ENCODE data around the gene IFT88.

Gene IFT88, protein sequence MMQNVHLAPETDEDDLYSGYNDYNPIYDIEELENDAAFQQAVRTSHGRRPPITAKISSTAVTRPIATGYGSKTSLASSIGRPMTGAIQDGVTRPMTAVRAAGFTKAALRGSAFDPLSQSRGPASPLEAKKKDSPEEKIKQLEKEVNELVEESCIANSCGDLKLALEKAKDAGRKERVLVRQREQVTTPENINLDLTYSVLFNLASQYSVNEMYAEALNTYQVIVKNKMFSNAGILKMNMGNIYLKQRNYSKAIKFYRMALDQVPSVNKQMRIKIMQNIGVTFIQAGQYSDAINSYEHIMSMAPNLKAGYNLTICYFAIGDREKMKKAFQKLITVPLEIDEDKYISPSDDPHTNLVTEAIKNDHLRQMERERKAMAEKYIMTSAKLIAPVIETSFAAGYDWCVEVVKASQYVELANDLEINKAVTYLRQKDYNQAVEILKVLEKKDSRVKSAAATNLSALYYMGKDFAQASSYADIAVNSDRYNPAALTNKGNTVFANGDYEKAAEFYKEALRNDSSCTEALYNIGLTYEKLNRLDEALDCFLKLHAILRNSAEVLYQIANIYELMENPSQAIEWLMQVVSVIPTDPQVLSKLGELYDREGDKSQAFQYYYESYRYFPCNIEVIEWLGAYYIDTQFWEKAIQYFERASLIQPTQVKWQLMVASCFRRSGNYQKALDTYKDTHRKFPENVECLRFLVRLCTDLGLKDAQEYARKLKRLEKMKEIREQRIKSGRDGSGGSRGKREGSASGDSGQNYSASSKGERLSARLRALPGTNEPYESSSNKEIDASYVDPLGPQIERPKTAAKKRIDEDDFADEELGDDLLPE

DNA sequence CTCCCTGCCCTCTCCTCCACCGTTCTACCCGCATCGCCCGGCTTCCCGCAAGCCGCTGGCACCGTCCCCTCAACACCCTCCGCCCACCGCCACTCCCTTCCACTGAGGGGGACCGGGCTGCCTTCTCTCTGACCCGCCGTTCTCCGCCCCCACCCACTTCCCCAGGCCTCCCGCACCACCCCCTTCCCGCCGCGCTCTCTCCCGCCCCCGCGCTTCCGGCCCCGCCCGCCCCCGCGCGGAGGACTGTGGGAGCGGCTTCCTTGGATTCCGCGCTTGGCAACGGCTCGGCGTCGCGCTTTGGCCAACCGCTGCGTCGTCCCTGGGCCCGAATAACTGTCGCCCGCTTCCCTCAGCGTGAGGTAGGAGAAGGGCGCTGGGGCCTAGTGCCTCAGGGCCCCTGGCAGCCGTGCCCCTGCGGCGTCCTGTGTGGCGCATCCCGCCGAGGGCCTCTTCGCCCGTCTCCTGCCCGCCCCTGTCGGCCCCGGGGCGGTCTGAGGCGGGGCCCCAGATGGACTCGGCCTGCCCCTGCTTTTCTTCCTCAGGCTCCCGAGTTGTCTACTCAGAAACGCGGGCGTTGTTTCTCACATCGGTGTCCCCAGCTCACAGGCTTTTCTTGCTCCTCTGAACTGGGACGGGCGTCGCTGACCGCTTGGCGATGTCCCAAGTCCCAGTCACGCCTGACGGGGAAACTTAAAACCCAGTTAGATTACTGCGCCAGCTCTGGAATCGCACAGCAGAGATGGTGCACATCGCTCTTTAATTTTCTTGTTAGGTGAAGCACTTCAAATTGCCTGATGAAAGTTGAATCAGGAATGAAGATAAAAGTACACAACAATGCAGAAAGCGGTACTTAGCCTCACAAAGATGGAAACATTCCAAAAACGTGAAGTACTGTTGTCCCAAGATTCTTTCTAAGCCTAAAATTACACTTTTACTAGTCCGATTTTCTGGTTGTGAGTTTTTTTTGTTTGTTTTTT lies at the start of gene IFT88:
IFT88 (plus strand) TSS at position 260 of the 977 bp plus-strand sequence. CDS start 7,229 bp downstream, outside the sequence.
- peak within 1 kb of the TSS; percentile 75 for H3K4me3 ChIP-seq (replicated peaks; ENCODE audit: low read depth, low read length)
- DNase-seq (ENCODE audit: low read depth) = peak; percentile 87
- no peak for TF ChIP-seq CTCF (IDR thresholded peaks at IDR 0.05; ENCODE audit: low read length, missing control alignments)

- no peak overlapping the region for H3K4me3 ChIP-seq (replicated peaks; ENCODE audit: low read depth, low read length)
- DNase-seq (ENCODE audit: low read depth) = no peak
- TF ChIP-seq CTCF (IDR thresholded peaks at IDR 0.05; ENCODE audit: low read length, missing control alignments) = no peak
These were observed 48.3 kb upstream of the IFT88 start for GRCh38 chr13:20518660-20519100.

- no peak for TF ChIP-seq CTCF (IDR thresholded peaks at IDR 0.05; ENCODE audit: low read length, missing control alignments)
- no peak overlapping the region for H3K4me3 ChIP-seq (replicated peaks; ENCODE audit: low read depth, low read length)
- DNase-seq (ENCODE audit: low read depth) = no peak
These were observed 47.1 kb upstream of the IFT88 start for GRCh38 chr13:20519875-20520274.

DNA sequence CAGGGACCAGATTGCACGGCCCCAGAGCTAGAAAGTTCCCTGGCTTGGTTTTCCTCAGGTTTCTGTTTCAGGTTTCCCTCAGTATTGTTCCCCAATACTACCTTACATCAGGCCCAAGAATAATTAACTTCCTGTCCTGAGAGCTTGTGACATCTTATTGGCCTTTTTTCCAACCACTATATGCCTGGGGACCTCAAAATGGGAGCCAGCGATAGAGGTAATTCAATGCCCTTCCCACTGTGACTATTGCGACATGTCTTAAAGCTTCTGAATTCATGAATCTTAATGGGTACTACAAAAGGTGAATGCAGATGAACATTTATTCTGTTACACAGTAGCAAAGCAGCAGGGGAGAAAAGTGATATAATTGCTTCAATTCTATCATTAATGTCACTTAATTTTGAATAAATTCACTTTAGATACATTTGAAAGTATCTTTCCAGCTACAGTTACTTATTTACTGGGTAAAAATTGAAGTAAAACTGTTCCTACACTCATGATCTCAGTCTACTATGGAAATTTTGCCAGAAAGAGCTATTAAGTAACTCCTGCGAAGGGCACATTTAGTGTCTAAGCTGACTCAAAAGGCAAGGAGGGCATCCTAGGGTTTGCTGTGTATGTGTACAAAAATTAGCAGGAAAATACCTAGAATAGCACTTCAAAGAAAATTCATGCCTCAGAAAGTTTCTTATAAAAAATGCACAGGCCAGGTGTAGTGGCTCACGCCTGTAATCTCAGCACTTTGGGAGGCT lies 45.4 kb upstream of the IFT88 start:
- no peak overlapping the region for H3K4me3 ChIP-seq (replicated peaks; ENCODE audit: low read depth, low read length)
- no peak for DNase-seq (ENCODE audit: low read depth)

GRCh38 chr13:20525144-20525600 lies 41.8 kb upstream of the IFT88 start:
- DNase-seq (ENCODE audit: low read depth) = peak; percentile 3
- peak overlapping the region; percentile 75 for H3K4me3 ChIP-seq (replicated peaks; ENCODE audit: low read depth, low read length)
- TF ChIP-seq CTCF (IDR thresholded peaks at IDR 0.05; ENCODE audit: low read length, missing control alignments) = no peak

More for the DNA sequence above, 45.4 kb upstream of the IFT88 start:
- no peak for TF ChIP-seq CTCF (IDR thresholded peaks at IDR 0.05; ENCODE audit: low read length, missing control alignments)
